HG03558 (cell line): ENCODE data around the gene SPAG17.

Source experiments
- ATAC-seq: cut with Tn5 transposase; IDR thresholded peaks from one replicate; pipeline ENCODE4 v1.9.1; 2021; ENCODE audit warnings: moderate number of reproducible peaks; ENCODE audit not compliant: unreplicated experiment; ENCODE audit errors: extremely low read depth

SPAG17 gene

GRCh38 chr1:118007391-118007790 is 177.6 kb downstream of the SPAG17 start:
- no peak for ATAC-seq

GRCh38 chr1:118004312-118004711 is 180.7 kb downstream of the SPAG17 start:
- no peak for ATAC-seq

GRCh38 chr1:117985973-117986372 is 199.1 kb downstream of the SPAG17 start:
- ATAC-seq = no peak

GRCh38 chr1:117985239-117985638 is 199.8 kb downstream of the SPAG17 start:
- ATAC-seq = no peak

GRCh38 chr1:117981455-117982192 is 203.4 kb downstream of the SPAG17 start:
- ATAC-seq = no peak

- no peak for ATAC-seq
Measured at GRCh38 chr1:117976381-117976780, 208.6 kb downstream of the SPAG17 start.

GRCh38 chr1:117971777-117972176 is 213.3 kb downstream of the SPAG17 start:
- ATAC-seq = no peak

GRCh38 chr1:117970252-117970651 is 214.8 kb downstream of the SPAG17 start:
- no peak for ATAC-seq

GRCh38 chr1:117967881-117968280 is 217.1 kb downstream of the SPAG17 start:
- ATAC-seq = no peak

- ATAC-seq = no peak
Measured at GRCh38 chr1:117967477-117967876, 217.6 kb downstream of the SPAG17 start.

GRCh38 chr1:117964290-117965038 is 220.6 kb downstream of the SPAG17 start:
- no peak for ATAC-seq

- ATAC-seq = no peak
Measured at GRCh38 chr1:117959364-117959763, 225.7 kb downstream of the SPAG17 start.

- ATAC-seq = no peak
Measured at GRCh38 chr1:117952386-117952785, 232.6 kb downstream of the SPAG17 start.

- no peak for ATAC-seq
Measured at GRCh38 chr1:117942293-117942692, 242.7 kb downstream of the SPAG17 start.

- ATAC-seq = no peak
Measured at GRCh38 chr1:117933769-117934168, 251.3 kb downstream of the SPAG17 start.

GRCh38 chr1:117932576-117932975 is 252.5 kb downstream of the SPAG17 start:
- no peak for ATAC-seq

- ATAC-seq = no peak
Measured at GRCh38 chr1:117930484-117930883, 254.5 kb downstream of the SPAG17 start.

GRCh38 chr1:117930173-117930447 is 254.9 kb downstream of the SPAG17 start:
- no peak for ATAC-seq

GRCh38 chr1:117929343-117930172 is 255.5 kb downstream of the SPAG17 start, which contains the start of the genes GDAP2 and WDR3:
TSS of gene GDAP2 (minus strand) at chr1:117929621. CDS start at chr1:117920357, 9,264 bp downstream.
TSS of gene WDR3 (plus strand) at chr1:117929739. CDS start at chr1:117933320, 3,581 bp downstream.
- peak; percentile 82 for ATAC-seq

- peak; percentile 22 for ATAC-seq
Measured at GRCh38 chr1:117928881-117929342, 256.1 kb downstream of the SPAG17 start.

- no peak for ATAC-seq
Measured at GRCh38 chr1:117925981-117926380, 259.0 kb downstream of the SPAG17 start.
